Fibroblast of lung (primary cell): ENCODE data around the gene MYCBP.

ENCODE experiments used
- EZH2 ChIP-seq: IDR thresholded peaks from 2 replicates; pipeline ENCODE4 v1.5.1; 2012; ENCODE audit warnings: low read length, control low read depth, mild to moderate bottlenecking; ENCODE audit errors: missing control alignments
- TF ChIP-seq, protein P1 (sequence below), 2 donors: IDR thresholded peaks in 1 of 2; conservative IDR thresholded peaks in 1 of 2; 1 replicate in 1 of 2; 2 replicates in 1 of 2; pipeline ENCODE4 v1.5.1; 2011 to 2012; ENCODE audit warnings: low read length in 2 of 2, control low read depth in 1 of 2, inconsistent platforms in 1 of 2, low read depth in 1 of 2, mild to moderate bottlenecking in 1 of 2

DNA sequence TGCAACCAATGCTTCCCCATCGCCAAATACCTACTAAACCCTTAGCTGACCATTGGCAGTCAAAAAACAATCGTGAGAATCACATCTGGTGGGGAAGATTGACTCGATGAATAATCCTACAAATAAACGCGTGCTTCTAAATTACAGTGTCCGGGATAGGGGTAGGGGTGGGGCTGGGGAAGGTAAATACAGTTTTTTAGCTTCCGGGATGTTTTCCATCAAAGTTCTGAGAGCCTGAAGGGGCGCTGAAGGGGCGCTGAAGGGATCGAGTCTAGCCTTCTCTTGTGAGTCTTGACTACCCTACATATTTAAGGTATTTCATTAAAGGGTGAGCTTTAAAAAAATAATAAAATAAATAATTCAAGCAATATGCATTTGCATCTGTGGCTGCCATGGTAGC, 54.1 kb downstream of the MYCBP start:
- TF ChIP-seq, protein P1, sequence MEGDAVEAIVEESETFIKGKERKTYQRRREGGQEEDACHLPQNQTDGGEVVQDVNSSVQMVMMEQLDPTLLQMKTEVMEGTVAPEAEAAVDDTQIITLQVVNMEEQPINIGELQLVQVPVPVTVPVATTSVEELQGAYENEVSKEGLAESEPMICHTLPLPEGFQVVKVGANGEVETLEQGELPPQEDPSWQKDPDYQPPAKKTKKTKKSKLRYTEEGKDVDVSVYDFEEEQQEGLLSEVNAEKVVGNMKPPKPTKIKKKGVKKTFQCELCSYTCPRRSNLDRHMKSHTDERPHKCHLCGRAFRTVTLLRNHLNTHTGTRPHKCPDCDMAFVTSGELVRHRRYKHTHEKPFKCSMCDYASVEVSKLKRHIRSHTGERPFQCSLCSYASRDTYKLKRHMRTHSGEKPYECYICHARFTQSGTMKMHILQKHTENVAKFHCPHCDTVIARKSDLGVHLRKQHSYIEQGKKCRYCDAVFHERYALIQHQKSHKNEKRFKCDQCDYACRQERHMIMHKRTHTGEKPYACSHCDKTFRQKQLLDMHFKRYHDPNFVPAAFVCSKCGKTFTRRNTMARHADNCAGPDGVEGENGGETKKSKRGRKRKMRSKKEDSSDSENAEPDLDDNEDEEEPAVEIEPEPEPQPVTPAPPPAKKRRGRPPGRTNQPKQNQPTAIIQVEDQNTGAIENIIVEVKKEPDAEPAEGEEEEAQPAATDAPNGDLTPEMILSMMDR (conservative IDR thresholded peaks at IDR 0.05 in 1 of 2, IDR thresholded peaks at IDR 0.05 in 1 of 2; ENCODE audit: low read depth in 1 of 2, low read length in 2 of 2), result no peak
- TF ChIP-seq EZH2, result no peak
